Thoracic aorta (tissue), 2 donors: ENCODE results near the gene DOLPP1. TPM values are rescaled to one million over a fixed set of nuclear protein-coding genes. Genes with fewer than 3 reads are reported as not detected.

Source experiments
- ATAC-seq: fragments of 150-250 bp; one replicate; pipeline ENCODE4 v1.8.0; 2017; ENCODE audit warnings: low read depth; ENCODE audit not compliant: insufficient number of reproducible peaks, low FRiP score
- DNase-seq: peaks from one replicate; pipeline ENCODE4 v3.0.0-alpha.2; 2020; ENCODE audit warnings: low spot score
- H3K27ac ChIP-seq, 2 donors: fragments of 200-600 bp; sonication (generic); 1 replicate in 1 of 2; 2 replicates in 1 of 2; pipeline ENCODE4 v1.5.1; 2016; ENCODE audit warnings: mild to moderate bottlenecking in 2 of 2, moderate library complexity in 2 of 2
- H3K27me3 ChIP-seq: fragments of 200-600 bp; sonication (generic); replicated peaks from 2 replicates; pipeline ENCODE4 v1.6.0; 2016; ENCODE audit warnings: mild to moderate bottlenecking; ENCODE audit not compliant: insufficient read depth
- H3K36me3 ChIP-seq: fragments of 200-600 bp; sonication (generic); one replicate; pipeline ENCODE4 v1.5.1; 2016
- H3K4me1 ChIP-seq, 2 donors: fragments of 200-600 bp; sonication (generic); 1 replicate in 1 of 2; 2 replicates in 1 of 2; pipeline versions ENCODE4 v1.5.1 to v1.6.0; 2016; ENCODE audit warnings: low read depth in 2 of 2, mild to moderate bottlenecking in 1 of 2; ENCODE audit not compliant: control insufficient read depth in 1 of 2
- H3K4me3 ChIP-seq: fragments of 200-600 bp; sonication (generic); 2 replicates; pipeline ENCODE4 v1.5.1; 2016; ENCODE audit warnings: mild to moderate bottlenecking
- H3K9me3 ChIP-seq: fragments of 200-600 bp; sonication (generic); 2 replicates; pipeline ENCODE4 v1.5.1; 2016
- total RNA-seq, 2 donors: library from RNA; depleted of rRNA; stranded (reverse); fragments of >200 nt; gene quantifications; one replicate each; pipeline versions ENCODE4 v1.1.0 to v1.2.3, GENCODE V29; 2016
- TF ChIP-seq, protein P1 (sequence below): fragments of 200-600 bp; sonication (generic); IDR thresholded peaks from one replicate; pipeline ENCODE4 v1.5.1; 2019; ENCODE audit warnings: antibody characterized with exemption

The DOLPP1 gene
- total RNA-seq, 2 donors from 2014 or later: 3.4 to 9.7 TPM

DNA sequence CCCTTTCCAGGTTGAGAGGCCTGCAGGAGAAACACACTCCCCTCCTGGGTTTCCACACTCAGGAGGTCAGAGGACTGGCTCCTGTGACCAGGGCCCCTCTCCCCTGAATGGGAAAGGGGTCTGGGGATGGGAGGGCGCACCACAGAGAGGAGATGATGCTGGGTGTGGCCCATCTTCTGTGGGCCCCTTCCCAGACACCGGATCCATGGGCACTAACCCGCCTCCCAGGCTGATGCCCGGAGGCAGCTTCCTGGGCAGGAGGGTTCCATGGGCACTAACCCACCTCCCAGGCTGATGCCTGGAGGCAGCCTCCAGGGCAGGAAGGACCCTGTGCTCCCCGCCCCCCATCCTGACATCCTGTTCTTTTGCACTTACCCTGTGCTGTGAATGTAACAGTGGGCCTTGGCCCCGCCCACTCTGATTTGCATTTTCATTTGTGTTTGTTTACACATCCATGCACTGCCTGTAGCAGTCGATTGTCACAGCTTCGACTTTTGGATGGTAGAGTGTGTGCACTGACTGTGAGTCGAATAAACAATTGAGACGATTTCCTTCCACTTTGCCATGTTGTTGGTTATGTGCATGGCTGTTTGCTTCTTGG is 9.3 kb upstream of the DOLPP1 start:
- H3K36me3 ChIP-seq: peaks cover 10% of the 10 kb centered on the region
- H3K27me3 ChIP-seq: no peaks in the 10 kb centered on the region
- no peaks in the 10 kb centered on the region for H3K9me3 ChIP-seq
- TF ChIP-seq, protein P1, sequence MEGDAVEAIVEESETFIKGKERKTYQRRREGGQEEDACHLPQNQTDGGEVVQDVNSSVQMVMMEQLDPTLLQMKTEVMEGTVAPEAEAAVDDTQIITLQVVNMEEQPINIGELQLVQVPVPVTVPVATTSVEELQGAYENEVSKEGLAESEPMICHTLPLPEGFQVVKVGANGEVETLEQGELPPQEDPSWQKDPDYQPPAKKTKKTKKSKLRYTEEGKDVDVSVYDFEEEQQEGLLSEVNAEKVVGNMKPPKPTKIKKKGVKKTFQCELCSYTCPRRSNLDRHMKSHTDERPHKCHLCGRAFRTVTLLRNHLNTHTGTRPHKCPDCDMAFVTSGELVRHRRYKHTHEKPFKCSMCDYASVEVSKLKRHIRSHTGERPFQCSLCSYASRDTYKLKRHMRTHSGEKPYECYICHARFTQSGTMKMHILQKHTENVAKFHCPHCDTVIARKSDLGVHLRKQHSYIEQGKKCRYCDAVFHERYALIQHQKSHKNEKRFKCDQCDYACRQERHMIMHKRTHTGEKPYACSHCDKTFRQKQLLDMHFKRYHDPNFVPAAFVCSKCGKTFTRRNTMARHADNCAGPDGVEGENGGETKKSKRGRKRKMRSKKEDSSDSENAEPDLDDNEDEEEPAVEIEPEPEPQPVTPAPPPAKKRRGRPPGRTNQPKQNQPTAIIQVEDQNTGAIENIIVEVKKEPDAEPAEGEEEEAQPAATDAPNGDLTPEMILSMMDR: no peak
- no peak for ATAC-seq
- DNase-seq: no peak
- H3K4me3 ChIP-seq: no peak overlapping the region
- no peak overlapping the region for H3K27ac ChIP-seq
- no peaks in the 10 kb centered on the region for H3K4me1 ChIP-seq

DNA sequence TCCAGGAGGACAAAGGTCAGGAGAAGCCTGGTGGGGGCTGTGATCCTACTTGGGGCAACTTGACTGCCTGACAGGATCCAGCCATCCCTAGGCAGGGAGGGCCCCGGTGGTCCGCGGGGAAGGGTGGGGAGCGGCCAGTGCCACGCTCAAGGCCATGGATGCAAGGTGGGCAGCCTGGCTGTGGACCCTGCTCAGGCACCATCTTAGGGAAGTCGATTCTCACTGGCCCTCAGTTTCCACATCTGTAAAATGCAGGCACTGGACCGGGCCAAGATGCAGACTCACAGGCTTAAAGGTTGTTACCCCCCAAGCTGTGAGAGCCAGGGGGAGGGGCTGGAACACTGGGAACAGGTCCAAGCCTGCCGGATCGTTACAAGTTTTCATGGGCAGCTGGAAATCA is 8.7 kb upstream of the DOLPP1 start:
- Histone ChIP-seq H3K4me1 (no peaks in the 10 kb centered on the region), H3K36me3 (peaks cover 8% of the 10 kb centered on the region), H3K4me3 (no peak overlapping the region), H3K27ac (no peak overlapping the region), H3K9me3 (no peaks in the 10 kb centered on the region), H3K27me3 (no peaks in the 10 kb centered on the region)
- TF ChIP-seq, protein P1: no peak
- ATAC-seq: no peak
- DNase-seq: no peak

DNA sequence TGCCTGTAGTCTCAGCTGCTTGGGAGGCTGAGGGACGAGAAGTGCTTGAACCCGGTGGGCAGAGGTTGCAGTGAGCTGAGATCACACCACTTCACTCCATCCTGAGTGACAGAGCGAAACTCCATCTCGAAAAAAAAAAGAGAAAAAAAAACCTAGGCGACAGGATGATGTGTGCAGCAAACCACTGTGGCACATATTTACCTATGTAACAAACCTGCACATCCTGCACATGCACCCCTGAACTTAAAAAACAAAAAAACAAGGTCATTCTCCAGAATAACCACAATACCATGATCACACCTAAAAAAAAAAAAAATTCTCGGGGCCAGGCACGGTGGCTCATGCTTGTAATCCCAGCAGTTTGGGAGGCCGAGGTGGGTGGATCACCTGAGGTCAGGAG is 7.5 kb upstream of the DOLPP1 start:
- Histone ChIP-seq H3K27me3 (no peaks in the 10 kb centered on the region), H3K4me1 (no peaks in the 10 kb centered on the region), H3K4me3 (no peak overlapping the region), H3K9me3 (no peaks in the 10 kb centered on the region), H3K27ac (no peak overlapping the region), H3K36me3 (no peaks in the 10 kb centered on the region)
- TF ChIP-seq, protein P1: no peak
- ATAC-seq (no peak), DNase-seq (no peak)

DNA sequence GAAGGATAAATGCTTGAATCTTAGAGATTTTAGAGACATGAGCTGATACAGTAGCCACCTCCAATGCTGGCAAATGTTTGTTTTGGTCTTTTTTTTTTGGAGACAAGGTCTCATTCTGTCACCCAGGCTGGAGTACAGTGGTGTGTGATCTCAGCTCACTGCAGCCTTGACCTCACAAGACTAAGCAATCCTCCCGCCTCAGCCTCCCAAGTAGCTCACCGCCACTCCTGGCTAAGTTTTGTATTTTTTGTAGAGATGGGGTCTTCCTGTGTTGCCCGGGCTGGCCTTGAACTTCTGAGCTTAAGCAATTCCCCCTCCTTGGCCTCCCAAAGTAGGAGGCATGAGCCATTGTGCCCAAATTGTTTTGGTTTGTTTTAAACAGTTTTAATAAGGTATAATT is 6.8 kb upstream of the DOLPP1 start:
- no peaks in the 10 kb centered on the region for H3K9me3 ChIP-seq
- H3K27me3 ChIP-seq: no peaks in the 10 kb centered on the region
- no peaks in the 10 kb centered on the region for H3K36me3 ChIP-seq
- TF ChIP-seq, protein P1: no peak
- DNase-seq: no peak
- no peak for ATAC-seq
- no peak overlapping the region for H3K27ac ChIP-seq
- no peak overlapping the region for H3K4me3 ChIP-seq
- H3K4me1 ChIP-seq: no peaks in the 10 kb centered on the region

DNA sequence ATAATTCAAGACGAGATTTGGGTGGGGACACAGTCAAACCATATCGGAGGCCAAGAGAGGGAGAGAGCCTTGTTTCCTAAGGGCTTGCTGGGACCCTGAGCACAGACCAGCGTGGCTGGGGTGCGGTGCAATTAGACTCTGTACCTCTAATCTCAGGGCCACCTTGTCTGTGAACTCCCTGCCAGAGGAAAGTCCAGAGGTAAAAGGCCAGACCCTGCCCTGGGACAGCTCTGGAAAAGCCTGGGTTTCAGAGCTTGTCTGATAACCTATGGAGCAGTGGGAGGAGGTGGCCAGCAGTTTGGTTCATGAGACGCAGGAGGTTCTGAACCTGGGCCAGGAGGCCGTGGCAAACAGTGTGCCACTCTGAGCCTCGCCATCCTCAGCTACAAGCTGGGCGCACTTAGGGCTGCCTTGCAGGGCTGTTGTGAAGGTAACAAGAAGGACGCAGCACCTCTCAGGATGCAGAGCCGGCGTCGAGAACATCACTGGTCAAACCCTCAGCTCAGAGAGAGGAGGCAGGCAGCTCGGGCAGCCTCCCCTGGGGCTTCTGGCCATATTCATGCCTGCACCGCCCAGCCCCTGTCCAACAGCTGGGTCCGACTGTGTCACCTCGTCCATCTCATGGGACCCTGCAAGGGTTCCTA is 4.8 kb upstream of the DOLPP1 start:
- Histone ChIP-seq H3K27ac (no peak overlapping the region), H3K36me3 (no peaks in the 10 kb centered on the region), H3K4me1 (peaks cover 0 to 7% of the 10 kb centered on the region in 2 donors), H3K9me3 (no peaks in the 10 kb centered on the region), H3K4me3 (no peak overlapping the region), H3K27me3 (no peaks in the 10 kb centered on the region)
- TF ChIP-seq, protein P1: no peak
- ATAC-seq (no peak), DNase-seq (no peak)
